A673 (cell line): ENCODE results near the gene C11orf52.

Source experiments
- CTCF ChIP-seq: fragments of 300-800, 200-600 bp; sonication (generic); conservative IDR thresholded peaks from 2 replicates; pipeline ENCODE4 v1.5.1; 2017; ENCODE audit warnings: low read depth, mild to moderate bottlenecking, antibody characterized with exemption, low read length, moderate library complexity, mixed read lengths
- EZH2 ChIP-seq: fragments of 200-600 bp; sonication (generic); IDR thresholded peaks from 2 replicates; pipeline ENCODE4 v1.6.1; 2017; ENCODE audit warnings: borderline replicate concordance, low read depth, mild to moderate bottlenecking, mixed read lengths, antibody characterized with exemption, low read length; ENCODE audit not compliant: poor library complexity, severe bottlenecking

GRCh38 chr11:111913997-111914396, 4.7 kb upstream of the C11orf52 start:
- TF ChIP-seq CTCF: no peak
- no peak for TF ChIP-seq EZH2
